ENCODE measurements around the gene ZNF132. TPM values are rescaled to one million over a fixed set of nuclear protein-coding genes. Genes with fewer than 3 reads are reported as not detected.

Gene ZNF132
- total and polyA plus RNA-seq, 9 of the 15 experiments (the other 6 are each of a cell fraction or from before 2014, with no cell fraction given) = 0.03 to 0.42 (median 0.10) TPM; not detected in 5

DNA sequence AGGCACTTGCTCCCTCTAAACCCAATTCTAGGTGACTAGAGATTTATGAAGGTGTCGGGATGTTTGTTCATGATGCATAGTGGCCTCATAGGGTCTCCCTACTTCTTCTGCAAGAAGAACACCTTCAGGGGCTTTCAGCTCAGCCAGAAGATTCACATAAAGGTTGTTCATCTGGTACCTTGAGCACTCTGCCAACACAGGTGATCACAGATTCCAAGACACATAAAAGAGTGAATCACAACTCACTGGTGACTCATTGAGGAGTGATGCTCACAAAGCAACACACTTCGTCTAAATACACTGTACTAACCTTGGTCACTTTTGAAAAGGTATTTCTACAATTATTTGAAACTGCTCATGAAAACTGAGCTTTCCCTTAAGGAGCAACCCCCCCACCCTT is 20.1 kb upstream of the ZNF132 start:
- Histone ChIP-seq H3K36me3 (ENCODE audit: control insufficient read depth, insufficient read depth, low read length) (peaks cover 20% of the 10 kb centered on the region; the same call in 2 of the 3 replicates), H3K27me3 (ENCODE audit: control insufficient read depth in 2 of 2, insufficient read depth in 2 of 2, low read length in 2 of 2) (no peaks in the 10 kb centered on the region), H3K4me2 (ENCODE audit: insufficient read depth, low read length) (no peak overlapping the region), H3K27ac (ENCODE audit: extremely low read depth, low read depth, low read length) (no peak overlapping the region), H3K4me1 (replicated peaks in 1 of 2; ENCODE audit: control insufficient read depth in 2 of 2, insufficient read depth in 2 of 2, low read length in 2 of 2) (no peaks in the 10 kb centered on the region), H3K9me3 (replicated peaks; ENCODE audit: control insufficient read depth, insufficient read depth, low read depth, low read length) (no peaks in the 10 kb centered on the region), H3K79me2 (ENCODE audit: control insufficient read depth, insufficient read depth, low read length) (no peaks in the 10 kb centered on the region), H2AFZ (ENCODE audit: low read depth, low read length) (no peak overlapping the region), H3K4me3 (no peak overlapping the region), H4K20me1 (replicated peaks; ENCODE audit: control insufficient read depth, insufficient read depth, low read length) (no peaks in the 10 kb centered on the region), H3K9ac (ENCODE audit: insufficient read depth in 1 of 2, low read depth in 2 of 2, low read length in 2 of 2) (no peak overlapping the region), H3K9me1 (ENCODE audit: control insufficient read depth, insufficient read depth, low read length) (no peaks in the 10 kb centered on the region)
- no peak for ATAC-seq
- POLR2A ChIA-PET = interaction anchor here (0.8 kb wide), 1 partner anchor 15 kb away, joined by 3 read pairs; no protein-coding TSS in a partner anchor
- in situ Hi-C loops (cut with MboI) (no loop called here), intact Hi-C loops (cut with micrococcal nuclease) (no loop called here)
- 71% methylated on average over 2 of the region's 2 CpGs for WGBS (ENCODE audit: insufficient coverage, low coverage, missing lambda C conversion rate)
- no peak for FAIRE-seq
- no TSS peak for BruUV-seq (replicated peaks)
- DNase-seq (ENCODE audit: extremely low read depth in 1 of 4, low spot score in 3 of 4) = no peak
- CTCF ChIA-PET (ENCODE audit: low intra/inter-chr PET ratio) = no interaction called here
- TF ChIP-seq MITF (IDR thresholded peaks at IDR 0.05) (no peak), ZNF511 (CRISPR knock-in tag; IDR thresholded peaks at IDR 0.05) (no peak), NEUROD1 (IDR thresholded peaks at IDR 0.05; ENCODE audit: borderline replicate concordance, low read depth, low read length, partially characterized antibody) (no peak), ELF2 (CRISPR knock-in tag; IDR thresholded peaks at IDR 0.05) (no peak), HDAC1 (IDR thresholded peaks at IDR 0.05) (no peak), PHTF2 (CRISPR knock-in tag; IDR thresholded peaks at IDR 0.05) (no peak), POLR3A (IDR thresholded peaks at IDR 0.05; ENCODE audit: borderline replicate concordance, extremely low read depth, insufficient read depth, insufficient read length) (no peak), PRPF4 (IDR thresholded peaks at IDR 0.05; ENCODE audit: insufficient read depth, low read depth, low read length, poor library complexity, severe bottlenecking) (no peak), HEY1 (CRISPR knock-in tag; IDR thresholded peaks at IDR 0.05; ENCODE audit: borderline replicate concordance) (no peak), THRAP3 (IDR thresholded peaks at IDR 0.05; ENCODE audit: borderline replicate concordance) (no peak), NR0B1 (IDR thresholded peaks at IDR 0.05; ENCODE audit: partially characterized antibody) (no peak), MCM2 (IDR thresholded peaks at IDR 0.05; ENCODE audit: low read depth) (no peak), KHSRP (IDR thresholded peaks at IDR 0.05) (no peak)
- TF ChIP-seq, protein P1, sequence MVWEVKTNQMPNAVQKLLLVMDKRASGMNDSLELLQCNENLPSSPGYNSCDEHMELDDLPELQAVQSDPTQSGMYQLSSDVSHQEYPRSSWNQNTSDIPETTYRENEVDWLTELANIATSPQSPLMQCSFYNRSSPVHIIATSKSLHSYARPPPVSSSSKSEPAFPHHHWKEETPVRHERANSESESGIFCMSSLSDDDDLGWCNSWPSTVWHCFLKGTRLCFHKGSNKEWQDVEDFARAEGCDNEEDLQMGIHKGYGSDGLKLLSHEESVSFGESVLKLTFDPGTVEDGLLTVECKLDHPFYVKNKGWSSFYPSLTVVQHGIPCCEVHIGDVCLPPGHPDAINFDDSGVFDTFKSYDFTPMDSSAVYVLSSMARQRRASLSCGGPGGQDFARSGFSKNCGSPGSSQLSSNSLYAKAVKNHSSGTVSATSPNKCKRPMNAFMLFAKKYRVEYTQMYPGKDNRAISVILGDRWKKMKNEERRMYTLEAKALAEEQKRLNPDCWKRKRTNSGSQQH (CRISPR knock-in tag; IDR thresholded peaks at IDR 0.05) = no peak
- TF ChIP-seq, protein P2, sequence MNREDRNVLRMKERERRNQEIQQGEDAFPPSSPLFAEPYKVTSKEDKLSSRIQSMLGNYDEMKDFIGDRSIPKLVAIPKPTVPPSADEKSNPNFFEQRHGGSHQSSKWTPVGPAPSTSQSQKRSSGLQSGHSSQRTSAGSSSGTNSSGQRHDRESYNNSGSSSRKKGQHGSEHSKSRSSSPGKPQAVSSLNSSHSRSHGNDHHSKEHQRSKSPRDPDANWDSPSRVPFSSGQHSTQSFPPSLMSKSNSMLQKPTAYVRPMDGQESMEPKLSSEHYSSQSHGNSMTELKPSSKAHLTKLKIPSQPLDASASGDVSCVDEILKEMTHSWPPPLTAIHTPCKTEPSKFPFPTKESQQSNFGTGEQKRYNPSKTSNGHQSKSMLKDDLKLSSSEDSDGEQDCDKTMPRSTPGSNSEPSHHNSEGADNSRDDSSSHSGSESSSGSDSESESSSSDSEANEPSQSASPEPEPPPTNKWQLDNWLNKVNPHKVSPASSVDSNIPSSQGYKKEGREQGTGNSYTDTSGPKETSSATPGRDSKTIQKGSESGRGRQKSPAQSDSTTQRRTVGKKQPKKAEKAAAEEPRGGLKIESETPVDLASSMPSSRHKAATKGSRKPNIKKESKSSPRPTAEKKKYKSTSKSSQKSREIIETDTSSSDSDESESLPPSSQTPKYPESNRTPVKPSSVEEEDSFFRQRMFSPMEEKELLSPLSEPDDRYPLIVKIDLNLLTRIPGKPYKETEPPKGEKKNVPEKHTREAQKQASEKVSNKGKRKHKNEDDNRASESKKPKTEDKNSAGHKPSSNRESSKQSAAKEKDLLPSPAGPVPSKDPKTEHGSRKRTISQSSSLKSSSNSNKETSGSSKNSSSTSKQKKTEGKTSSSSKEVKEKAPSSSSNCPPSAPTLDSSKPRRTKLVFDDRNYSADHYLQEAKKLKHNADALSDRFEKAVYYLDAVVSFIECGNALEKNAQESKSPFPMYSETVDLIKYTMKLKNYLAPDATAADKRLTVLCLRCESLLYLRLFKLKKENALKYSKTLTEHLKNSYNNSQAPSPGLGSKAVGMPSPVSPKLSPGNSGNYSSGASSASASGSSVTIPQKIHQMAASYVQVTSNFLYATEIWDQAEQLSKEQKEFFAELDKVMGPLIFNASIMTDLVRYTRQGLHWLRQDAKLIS (CRISPR knock-in tag; IDR thresholded peaks at IDR 0.05) = no peak

Data from K562 (cell line).